HepG2 (cell line): ENCODE measurements around the gene COG4. TPM values are rescaled to one million over a fixed set of nuclear protein-coding genes. Genes with fewer than 3 reads are reported as not detected.
A peak's percentile ranks its signal among the peaks of the same experiment; 100 is the strongest.

Experiments
- DNMT1 ChIP-seq: sonication (generic); formaldehyde crosslinking; IDR thresholded peaks from 2 replicates; pipeline ENCODE4 v1.5.1; 2020; ENCODE audit warnings: mild to moderate bottlenecking, missing genetic modification reagents
- HDAC2 ChIP-seq: sonication (generic); formaldehyde crosslinking; IDR thresholded peaks from 2 replicates; pipeline ENCODE4 v1.4.0; 2020; ENCODE audit warnings: missing genetic modification reagents
- MYC ChIP-seq: sonication (generic); formaldehyde crosslinking; IDR thresholded peaks from 2 replicates; pipeline ENCODE4 v1.9.0; 2021; ENCODE audit warnings: missing genetic modification reagents, borderline replicate concordance
- RBAK ChIP-seq: sonication (generic); formaldehyde crosslinking; IDR thresholded peaks from 2 replicates; pipeline ENCODE4 v1.5.1; 2020; ENCODE audit warnings: mild to moderate bottlenecking, missing genetic modification reagents
- SPEN ChIP-seq: sonication (generic); formaldehyde crosslinking; IDR thresholded peaks from 2 replicates; pipeline ENCODE4 v1.5.1; 2020; ENCODE audit warnings: low read depth, mild to moderate bottlenecking, missing genetic modification reagents
- XRCC5 ChIP-seq: fragments of 200-400 bp; formaldehyde crosslinking; optimal IDR thresholded peaks from 2 replicates; pipeline ENCODE3; 2017; ENCODE audit warnings: mild to moderate bottlenecking, low read length
- ZNF224 ChIP-seq: sonication (generic); formaldehyde crosslinking; IDR thresholded peaks from 2 replicates; pipeline ENCODE4 v1.5.0; 2020; ENCODE audit warnings: mild to moderate bottlenecking, missing genetic modification reagents
- ZNF777 ChIP-seq: sonication (generic); formaldehyde crosslinking; IDR thresholded peaks from 2 replicates; pipeline ENCODE4 v1.4.0; 2020; ENCODE audit warnings: missing genetic modification reagents
- polyA plus RNA-seq, 8 experiments: library from polyadenylated mRNA; depleted of rRNA in 3 of 8; stranded (reverse) in 7 of 8; unstranded in 1 of 8; fragments of >200 nt; fragmentation: Illumina TruSeq in 4 of 8; extraction: Trizol in 4 of 8; gene quantifications; 2 replicates each; pipeline versions ENCODE4 v1.2.1 to v1.2.3, GENCODE V29; 2011 to 2016; ENCODE audit warnings: low read depth in 4 of 8, missing spikeins in 1 of 8, mixed read lengths in 1 of 8; ENCODE audit not compliant: insufficient read depth in 1 of 8
- total RNA-seq, 5 experiments: library from RNA; depleted of rRNA; stranded (reverse); fragments of >200 nt; fragmentation: Illumina TruSeq; extraction: Trizol; gene quantifications; 2 replicates each; pipeline ENCODE4 v1.2.3, GENCODE V29; 2016; ENCODE audit warnings: low read depth in 1 of 5
- TF ChIP-seq, protein P1 (sequence below): sonication (generic); formaldehyde crosslinking; IDR thresholded peaks from 2 replicates; pipeline ENCODE4 v1.4.0; 2020; ENCODE audit warnings: missing genetic modification reagents
- TF ChIP-seq, protein P2 (sequence below): sonication (generic); formaldehyde crosslinking; IDR thresholded peaks from 2 replicates; pipeline ENCODE4 v1.4.0; 2020; ENCODE audit warnings: missing genetic modification reagents
- TF ChIP-seq, protein P3 (sequence below): sonication (generic); formaldehyde crosslinking; IDR thresholded peaks from 2 replicates; pipeline ENCODE4 v1.4.0; 2020; ENCODE audit warnings: missing genetic modification reagents, low read depth, mild to moderate bottlenecking, borderline replicate concordance
- TF ChIP-seq, protein P4 (sequence below): sonication (generic); formaldehyde crosslinking; IDR thresholded peaks from 2 replicates; pipeline ENCODE4 v1.4.0; 2020; ENCODE audit warnings: missing genetic modification reagents
- TF ChIP-seq, protein P5 (sequence below): sonication (generic); formaldehyde crosslinking; IDR thresholded peaks from 2 replicates; pipeline ENCODE4 v1.8.1; 2022; ENCODE audit warnings: low read depth, mild to moderate bottlenecking, missing genetic modification reagents
- TF ChIP-seq, protein P6 (sequence below), 2 experiments: sonication (generic) in 1 of 2; formaldehyde crosslinking in 1 of 2; IDR thresholded peaks; 2 replicates each; pipeline versions ENCODE4 v1.4.0 to v1.6.1; 2018 to 2020; ENCODE audit warnings: missing genetic modification reagents in 2 of 2, borderline replicate concordance in 1 of 2, low read depth in 1 of 2, mild to moderate bottlenecking in 1 of 2, missing biosample characterization in 1 of 2
- TF ChIP-seq, protein P7 (sequence below): sonication (generic); formaldehyde crosslinking; IDR thresholded peaks from 2 replicates; pipeline ENCODE4 v1.8.1; 2023; ENCODE audit warnings: mild to moderate bottlenecking, missing genetic modification reagents

Gene COG4
- total and polyA plus RNA-seq, 2 of the 13 experiments (the other 11 are each of a cell fraction or from before 2014, with no cell fraction given) = 51.1 to 73.8 TPM

DNA sequence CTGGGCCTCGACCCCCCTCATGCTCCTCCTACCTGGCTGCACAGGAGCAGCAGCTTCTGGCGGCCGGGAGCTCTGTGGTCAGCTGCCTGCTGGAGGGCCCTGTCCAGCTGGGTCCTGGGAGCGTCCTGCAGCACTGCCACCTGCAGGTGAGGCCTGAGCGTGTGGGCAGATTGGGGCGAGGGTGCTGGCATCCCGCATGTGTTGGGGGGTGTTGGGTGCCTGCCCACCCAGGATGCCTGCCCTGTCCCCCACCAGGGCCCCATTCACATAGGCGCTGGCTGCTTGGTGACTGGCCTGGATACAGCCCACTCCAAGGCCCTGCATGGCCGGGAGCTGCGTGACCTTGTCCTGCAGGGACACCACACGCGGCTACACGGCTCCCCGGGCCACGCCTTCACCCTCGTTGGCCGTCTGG is 52.4 kb downstream of the COG4 start (continued):
- peak; percentile 28; the same call in 1 of the 2 replicates for TF ChIP-seq HDAC2 (CRISPR knock-in tag)
- TF ChIP-seq, protein P1, sequence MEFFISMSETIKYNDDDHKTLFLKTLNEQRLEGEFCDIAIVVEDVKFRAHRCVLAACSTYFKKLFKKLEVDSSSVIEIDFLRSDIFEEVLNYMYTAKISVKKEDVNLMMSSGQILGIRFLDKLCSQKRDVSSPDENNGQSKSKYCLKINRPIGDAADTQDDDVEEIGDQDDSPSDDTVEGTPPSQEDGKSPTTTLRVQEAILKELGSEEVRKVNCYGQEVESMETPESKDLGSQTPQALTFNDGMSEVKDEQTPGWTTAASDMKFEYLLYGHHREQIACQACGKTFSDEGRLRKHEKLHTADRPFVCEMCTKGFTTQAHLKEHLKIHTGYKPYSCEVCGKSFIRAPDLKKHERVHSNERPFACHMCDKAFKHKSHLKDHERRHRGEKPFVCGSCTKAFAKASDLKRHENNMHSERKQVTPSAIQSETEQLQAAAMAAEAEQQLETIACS (CRISPR knock-in tag) = no peak
- TF ChIP-seq, protein P2, sequence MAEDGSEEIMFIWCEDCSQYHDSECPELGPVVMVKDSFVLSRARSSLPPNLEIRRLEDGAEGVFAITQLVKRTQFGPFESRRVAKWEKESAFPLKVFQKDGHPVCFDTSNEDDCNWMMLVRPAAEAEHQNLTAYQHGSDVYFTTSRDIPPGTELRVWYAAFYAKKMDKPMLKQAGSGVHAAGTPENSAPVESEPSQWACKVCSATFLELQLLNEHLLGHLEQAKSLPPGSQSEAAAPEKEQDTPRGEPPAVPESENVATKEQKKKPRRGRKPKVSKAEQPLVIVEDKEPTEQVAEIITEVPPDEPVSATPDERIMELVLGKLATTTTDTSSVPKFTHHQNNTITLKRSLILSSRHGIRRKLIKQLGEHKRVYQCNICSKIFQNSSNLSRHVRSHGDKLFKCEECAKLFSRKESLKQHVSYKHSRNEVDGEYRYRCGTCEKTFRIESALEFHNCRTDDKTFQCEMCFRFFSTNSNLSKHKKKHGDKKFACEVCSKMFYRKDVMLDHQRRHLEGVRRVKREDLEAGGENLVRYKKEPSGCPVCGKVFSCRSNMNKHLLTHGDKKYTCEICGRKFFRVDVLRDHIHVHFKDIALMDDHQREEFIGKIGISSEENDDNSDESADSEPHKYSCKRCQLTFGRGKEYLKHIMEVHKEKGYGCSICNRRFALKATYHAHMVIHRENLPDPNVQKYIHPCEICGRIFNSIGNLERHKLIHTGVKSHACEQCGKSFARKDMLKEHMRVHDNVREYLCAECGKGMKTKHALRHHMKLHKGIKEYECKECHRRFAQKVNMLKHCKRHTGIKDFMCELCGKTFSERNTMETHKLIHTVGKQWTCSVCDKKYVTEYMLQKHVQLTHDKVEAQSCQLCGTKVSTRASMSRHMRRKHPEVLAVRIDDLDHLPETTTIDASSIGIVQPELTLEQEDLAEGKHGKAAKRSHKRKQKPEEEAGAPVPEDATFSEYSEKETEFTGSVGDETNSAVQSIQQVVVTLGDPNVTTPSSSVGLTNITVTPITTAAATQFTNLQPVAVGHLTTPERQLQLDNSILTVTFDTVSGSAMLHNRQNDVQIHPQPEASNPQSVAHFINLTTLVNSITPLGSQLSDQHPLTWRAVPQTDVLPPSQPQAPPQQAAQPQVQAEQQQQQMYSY (CRISPR knock-in tag) = no peak
- TF ChIP-seq, protein P3, sequence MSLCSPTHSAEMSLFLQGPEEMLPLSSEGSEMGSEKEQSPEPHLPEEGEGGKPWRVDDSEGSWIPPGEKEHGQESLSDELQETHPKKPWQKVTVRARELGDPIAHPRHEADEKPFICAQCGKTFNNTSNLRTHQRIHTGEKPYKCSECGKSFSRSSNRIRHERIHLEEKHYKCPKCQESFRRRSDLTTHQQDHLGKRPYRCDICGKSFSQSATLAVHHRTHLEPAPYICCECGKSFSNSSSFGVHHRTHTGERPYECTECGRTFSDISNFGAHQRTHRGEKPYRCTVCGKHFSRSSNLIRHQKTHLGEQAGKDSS = peak; percentile 87
- TF ChIP-seq, protein P4, sequence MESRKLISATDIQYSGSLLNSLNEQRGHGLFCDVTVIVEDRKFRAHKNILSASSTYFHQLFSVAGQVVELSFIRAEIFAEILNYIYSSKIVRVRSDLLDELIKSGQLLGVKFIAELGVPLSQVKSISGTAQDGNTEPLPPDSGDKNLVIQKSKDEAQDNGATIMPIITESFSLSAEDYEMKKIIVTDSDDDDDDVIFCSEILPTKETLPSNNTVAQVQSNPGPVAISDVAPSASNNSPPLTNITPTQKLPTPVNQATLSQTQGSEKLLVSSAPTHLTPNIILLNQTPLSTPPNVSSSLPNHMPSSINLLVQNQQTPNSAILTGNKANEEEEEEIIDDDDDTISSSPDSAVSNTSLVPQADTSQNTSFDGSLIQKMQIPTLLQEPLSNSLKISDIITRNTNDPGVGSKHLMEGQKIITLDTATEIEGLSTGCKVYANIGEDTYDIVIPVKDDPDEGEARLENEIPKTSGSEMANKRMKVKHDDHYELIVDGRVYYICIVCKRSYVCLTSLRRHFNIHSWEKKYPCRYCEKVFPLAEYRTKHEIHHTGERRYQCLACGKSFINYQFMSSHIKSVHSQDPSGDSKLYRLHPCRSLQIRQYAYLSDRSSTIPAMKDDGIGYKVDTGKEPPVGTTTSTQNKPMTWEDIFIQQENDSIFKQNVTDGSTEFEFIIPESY = peak; percentile 88; the same call in 1 of the 2 replicates
- TF ChIP-seq DNMT1 (CRISPR knock-in tag) = peak; percentile 79; the same call in 1 of the 2 replicates
- TF ChIP-seq, protein P5, sequence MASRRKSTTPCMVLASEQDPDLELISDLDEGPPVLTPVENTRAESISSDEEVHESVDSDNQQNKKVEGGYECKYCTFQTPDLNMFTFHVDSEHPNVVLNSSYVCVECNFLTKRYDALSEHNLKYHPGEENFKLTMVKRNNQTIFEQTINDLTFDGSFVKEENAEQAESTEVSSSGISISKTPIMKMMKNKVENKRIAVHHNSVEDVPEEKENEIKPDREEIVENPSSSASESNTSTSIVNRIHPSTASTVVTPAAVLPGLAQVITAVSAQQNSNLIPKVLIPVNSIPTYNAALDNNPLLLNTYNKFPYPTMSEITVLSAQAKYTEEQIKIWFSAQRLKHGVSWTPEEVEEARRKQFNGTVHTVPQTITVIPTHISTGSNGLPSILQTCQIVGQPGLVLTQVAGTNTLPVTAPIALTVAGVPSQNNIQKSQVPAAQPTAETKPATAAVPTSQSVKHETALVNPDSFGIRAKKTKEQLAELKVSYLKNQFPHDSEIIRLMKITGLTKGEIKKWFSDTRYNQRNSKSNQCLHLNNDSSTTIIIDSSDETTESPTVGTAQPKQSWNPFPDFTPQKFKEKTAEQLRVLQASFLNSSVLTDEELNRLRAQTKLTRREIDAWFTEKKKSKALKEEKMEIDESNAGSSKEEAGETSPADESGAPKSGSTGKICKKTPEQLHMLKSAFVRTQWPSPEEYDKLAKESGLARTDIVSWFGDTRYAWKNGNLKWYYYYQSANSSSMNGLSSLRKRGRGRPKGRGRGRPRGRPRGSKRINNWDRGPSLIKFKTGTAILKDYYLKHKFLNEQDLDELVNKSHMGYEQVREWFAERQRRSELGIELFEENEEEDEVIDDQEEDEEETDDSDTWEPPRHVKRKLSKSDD (CRISPR knock-in tag) = peak; percentile 67; the same call in 1 of the 2 replicates
- TF ChIP-seq, protein P6, sequence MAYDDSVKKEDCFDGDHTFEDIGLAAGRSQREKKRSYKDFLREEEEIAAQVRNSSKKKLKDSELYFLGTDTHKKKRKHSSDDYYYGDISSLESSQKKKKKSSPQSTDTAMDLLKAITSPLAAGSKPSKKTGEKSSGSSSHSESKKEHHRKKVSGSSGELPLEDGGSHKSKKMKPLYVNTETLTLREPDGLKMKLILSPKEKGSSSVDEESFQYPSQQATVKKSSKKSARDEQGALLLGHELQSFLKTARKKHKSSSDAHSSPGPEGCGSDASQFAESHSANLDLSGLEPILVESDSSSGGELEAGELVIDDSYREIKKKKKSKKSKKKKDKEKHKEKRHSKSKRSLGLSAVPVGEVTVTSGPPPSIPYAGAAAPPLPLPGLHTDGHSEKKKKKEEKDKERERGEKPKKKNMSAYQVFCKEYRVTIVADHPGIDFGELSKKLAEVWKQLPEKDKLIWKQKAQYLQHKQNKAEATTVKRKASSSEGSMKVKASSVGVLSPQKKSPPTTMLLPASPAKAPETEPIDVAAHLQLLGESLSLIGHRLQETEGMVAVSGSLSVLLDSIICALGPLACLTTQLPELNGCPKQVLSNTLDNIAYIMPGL (CRISPR knock-in tag; IDR thresholded peaks at IDR 0.05; ENCODE audit: borderline replicate concordance in 1 of 2, low read depth in 1 of 2) = peak; percentile 78 to 89
- 0 out of 2 replicates have a peak, but pooled peaks have one; percentile 28 for TF ChIP-seq SPEN (CRISPR knock-in tag)
- TF ChIP-seq XRCC5 = peak; percentile 86
- TF ChIP-seq RBAK (CRISPR knock-in tag) = peak; percentile 63; the same call in 1 of the 2 replicates
- no peak for TF ChIP-seq ZNF777 (CRISPR knock-in tag)
- TF ChIP-seq, protein P7, sequence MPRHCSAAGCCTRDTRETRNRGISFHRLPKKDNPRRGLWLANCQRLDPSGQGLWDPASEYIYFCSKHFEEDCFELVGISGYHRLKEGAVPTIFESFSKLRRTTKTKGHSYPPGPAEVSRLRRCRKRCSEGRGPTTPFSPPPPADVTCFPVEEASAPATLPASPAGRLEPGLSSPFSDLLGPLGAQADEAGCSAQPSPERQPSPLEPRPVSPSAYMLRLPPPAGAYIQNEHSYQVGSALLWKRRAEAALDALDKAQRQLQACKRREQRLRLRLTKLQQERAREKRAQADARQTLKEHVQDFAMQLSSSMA (CRISPR knock-in tag) = no peak
- TF ChIP-seq ZNF224 (CRISPR knock-in tag) = no peak
- TF ChIP-seq MYC (CRISPR knock-in tag) = peak; percentile 68; the same call in 1 of the 2 replicates
